Activated CD8-positive, alpha-beta memory T cell treated with anti-CD3 and anti-CD28 coated beads, Interleukin-2, amount 50 U/mL, for 4 hours (primary cell): ENCODE data around the gene CA12.

ENCODE experiments used
- DNase-seq: peaks from one replicate; pipeline ENCODE4 v3.0.0-alpha.2; 2020

Gene CA12

DNA sequence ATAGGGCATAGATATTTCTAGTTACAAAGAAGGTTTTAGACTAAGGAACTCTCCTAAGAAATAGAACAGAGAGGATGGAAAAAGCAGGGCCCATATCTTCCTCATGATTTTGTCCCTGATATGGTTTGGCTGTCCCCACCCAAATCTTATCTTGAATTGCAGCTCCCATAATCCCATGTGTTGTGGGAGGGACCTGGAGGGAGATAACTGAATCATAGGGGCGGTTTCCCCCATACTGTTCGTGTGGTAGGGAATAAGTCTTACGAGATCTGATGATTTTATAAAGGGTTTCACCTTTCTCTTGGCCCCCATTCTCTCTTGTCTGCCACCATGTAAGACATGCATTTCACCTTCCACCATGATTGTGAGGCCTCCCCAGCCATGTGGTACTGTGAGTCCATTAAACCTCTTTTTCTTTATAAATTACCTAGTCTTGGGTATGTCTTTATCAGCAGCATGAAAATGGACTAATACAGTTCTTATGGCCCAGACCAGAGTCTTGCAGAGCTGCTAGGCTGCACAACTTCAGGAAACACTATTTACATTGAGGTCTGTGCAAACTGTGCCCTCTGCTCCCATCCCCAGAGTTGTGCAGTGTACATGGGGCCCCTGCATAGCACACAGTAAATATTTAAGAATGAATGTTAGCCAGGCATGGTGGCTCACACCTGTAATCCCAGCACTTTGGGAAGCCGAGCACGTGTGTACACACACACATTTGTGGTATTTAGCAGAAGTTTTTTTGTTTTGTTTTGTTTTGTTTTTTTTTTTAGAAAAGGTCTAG lies 20.3 kb upstream of the CA12 start:
- DNase-seq: no peak

DNA sequence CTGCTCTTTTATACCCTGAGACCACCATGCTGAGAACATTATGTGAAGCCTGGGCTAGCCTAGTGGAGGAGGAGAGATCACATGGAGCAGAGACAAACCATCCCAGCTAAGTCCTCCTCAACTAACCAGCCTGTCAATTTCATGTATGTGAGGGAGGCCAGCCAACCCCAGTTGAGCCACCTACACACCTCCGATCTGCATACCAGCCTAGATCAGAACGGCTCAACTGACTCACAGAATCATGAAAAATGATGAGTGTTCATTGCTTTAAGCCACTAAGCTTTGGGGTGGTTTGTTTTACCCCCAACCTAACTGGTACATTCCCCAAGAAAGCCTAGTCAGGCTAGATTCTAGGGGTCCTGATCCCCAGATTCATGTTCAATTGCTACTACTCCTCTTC lies 19.4 kb upstream of the CA12 start:
- no peak for DNase-seq

DNA sequence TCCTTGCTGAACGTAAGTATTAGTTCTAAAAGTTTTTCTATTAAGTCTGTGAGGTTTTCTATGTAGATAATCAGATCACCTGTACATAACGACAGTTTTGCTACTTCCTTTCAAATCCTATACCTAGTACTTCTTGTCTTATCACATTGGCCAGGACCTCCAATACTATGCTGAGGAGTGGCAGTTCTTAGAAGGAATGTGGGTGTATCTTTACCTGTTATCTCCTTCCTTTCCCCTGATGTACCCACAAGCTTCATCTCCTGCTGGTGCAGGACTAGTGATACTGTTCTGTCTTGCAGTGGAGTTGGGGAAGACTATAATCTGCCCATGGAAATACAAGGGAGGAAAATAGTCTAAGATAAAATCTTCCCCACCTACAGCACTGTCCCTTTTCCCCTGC lies 16.8 kb upstream of the CA12 start:
- no peak for DNase-seq

DNA sequence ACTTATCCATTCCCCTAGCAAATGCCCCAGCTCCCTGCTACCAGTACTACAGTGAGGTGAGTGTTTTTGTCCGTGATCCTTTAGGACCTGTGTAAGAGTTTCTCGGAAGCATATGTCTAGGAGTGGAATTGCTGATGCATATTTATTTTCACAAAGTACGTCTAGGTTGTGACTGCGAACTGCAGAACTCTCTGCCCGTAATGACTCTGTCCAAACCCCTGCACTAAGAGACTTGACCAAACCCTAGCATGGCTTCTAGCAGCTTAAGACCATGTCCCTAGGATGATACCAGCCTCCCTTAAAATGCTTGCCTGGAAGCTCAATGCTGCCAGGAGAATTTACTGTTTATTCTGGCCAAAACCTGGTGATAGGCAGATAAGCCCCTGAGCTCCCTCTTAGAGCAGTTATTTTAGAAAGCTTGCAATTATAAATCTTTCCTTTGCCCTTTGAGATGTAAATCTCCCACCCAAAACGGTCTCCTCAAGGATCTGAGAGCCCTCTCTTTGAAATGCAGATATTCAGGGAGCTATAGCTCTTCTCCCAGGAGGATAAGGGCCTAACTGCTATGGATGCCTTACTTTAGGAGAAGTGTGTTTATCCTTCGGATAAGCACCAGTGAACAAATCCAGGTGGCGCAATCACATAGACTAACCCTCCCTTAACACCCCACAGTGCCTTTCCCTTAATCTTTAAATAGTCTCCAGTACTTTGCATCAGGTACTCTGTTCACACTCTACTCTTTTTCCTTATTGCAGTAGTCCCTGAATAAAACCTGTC lies 14.7 kb upstream of the CA12 start:
- no peak for DNase-seq

DNA sequence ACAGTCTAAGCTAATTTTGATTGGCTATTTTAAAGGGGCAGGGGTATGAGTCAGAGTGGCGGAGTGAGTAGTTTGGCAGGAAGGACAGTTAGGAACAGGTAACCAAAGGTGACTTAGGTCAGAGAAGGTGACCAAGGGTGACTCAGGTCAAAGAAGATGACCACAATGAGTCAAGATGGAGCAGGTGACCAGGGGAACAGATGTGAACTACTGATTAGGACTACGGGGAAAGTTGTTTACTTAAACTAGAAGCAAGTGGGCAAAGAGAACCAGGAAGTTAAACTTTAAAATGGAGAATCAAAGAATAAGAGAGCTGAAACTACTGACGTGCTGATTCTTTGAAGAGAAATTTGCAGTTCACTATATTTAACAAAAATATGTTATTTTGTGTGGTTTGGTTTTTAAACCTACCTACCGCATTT lies 14.1 kb upstream of the CA12 start:
- DNase-seq: no peak

DNA sequence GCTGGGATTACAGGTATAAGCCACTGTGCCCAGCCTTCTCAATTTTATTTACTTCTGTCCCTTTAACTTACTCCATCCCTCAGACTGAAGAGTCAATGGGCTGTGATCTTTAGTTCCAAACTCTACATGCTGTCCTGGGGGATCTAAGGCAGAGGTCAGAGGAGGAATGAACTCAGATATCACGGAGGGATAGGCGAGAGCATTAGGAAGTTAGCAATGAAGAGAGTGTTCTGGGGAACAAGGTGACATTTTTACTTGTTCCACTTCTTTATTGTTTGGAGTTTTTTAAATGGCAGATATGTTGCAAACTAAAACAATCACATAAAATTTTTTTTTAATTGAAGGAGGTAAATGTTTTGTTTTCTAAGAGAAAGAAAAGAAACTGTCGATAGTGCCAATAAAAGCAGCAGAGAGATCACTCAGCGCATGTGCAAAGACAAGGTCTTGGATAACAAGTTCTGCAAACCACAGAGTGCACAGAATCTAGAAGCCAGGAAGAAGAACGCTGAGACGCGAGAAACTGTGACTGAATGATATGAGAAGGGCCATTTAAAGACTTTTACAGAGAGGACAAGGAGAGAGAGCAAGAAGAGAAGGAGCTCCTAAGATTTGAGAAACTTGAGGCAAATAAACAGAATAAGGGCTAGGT lies 10.8 kb upstream of the CA12 start:
- DNase-seq: no peak

DNA sequence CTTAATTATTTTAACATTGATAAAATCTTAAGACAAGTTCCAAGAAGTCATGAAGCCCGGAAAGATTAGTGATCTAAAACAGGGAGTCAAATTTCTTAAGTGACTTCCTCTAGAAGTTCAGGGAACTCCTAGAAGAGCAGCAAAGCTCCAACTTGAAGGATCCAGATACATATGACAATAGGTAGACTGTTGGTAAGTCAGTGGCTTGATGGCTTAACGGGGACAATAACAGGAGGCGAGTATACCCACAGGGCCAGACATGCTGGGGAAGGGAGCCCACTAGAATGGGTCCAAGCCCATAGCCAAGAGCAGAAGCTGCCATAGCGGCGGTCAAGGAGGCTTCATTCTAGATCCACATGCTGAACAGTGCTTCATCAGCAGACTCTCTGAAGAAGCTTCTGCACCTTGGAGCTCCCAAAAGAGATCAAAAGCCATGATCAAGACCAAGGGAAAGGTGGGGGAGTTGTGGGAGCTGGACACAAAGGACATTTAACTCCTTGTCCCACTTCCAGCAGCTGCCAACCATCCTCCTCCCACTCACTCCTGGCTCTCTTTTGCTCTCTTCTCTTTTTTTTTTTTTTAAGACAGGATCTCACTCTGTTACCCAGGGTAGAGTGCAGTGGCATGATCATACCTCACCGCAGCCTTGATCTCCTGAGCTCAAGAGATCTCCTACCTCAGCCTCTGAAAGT lies 10.2 kb upstream of the CA12 start:
- DNase-seq: no peak

DNA sequence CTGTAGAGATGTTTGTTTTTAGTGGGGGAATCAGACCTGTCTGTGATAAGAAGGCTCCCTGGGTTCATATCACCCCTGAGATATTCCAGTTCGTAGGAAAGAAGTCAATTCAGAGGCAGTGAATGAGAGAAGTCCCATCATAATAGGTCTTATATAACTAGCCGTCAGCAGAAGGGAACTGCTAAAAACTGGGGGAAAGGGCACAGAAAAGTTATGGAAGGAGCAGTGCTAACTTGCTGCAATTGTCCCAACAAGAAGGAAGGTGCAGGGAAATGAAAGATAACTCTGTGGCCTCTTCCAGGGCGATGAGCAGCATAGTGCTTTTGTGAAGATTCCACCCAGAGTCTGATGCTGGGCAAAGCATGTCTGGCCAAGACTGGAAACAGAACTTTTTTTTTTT lies 9.0 kb upstream of the CA12 start:
- DNase-seq: no peak

DNA sequence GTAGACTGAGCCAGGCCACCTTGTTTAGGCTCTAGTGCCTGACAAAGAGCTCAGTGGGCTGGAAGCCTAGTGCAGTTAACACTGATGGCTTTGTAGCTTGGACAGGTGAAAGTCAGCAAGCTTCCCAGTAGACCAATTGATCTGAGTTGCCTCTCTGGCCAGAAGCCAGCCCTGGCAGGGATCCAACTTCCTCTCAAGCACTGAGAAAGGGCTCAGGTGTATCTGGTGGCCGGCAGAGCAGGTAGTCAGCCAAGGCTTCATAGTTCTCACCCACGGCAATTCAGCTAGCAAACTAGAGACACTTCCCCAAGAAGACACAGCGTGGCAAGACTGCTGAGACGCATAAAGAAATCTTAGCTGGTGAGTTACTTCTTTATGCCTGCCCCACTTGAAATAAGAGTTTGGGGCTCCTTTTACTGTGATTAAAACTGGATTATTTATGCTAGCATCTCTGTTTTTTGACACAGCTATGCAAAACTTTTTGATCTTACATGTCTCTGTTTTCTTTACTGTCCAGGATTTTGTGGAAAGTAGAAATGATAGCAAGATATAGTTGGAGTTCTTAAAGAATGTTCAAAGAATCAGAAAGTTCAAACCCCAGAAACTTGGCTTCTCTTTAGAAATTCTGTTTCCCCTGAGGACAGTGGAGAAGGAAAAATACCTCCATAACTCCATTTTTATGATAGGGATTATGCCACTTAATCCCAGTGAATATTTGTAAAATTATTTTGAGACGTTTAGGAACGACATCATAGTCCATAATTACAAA lies 8.4 kb upstream of the CA12 start:
- no peak for DNase-seq

DNA sequence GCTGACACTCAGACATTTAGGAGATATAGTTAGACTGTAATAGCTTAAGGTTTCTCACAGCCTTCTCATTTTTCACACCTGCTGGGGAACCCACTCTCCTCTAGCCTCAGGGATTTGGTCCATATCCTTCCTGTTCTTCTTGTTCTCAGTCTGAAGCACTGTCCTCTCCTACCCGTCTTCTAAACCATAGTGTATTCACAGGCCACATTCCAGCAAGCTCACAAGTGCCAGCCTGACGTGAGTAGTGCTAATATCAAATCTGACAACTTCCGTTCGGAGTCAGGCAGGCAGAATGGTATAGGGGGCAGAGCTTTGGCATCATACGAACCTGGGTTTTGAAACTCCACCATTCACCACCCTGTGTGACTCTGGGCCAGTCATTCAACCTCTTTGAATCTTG lies 6.9 kb upstream of the CA12 start:
- DNase-seq: no peak

DNA sequence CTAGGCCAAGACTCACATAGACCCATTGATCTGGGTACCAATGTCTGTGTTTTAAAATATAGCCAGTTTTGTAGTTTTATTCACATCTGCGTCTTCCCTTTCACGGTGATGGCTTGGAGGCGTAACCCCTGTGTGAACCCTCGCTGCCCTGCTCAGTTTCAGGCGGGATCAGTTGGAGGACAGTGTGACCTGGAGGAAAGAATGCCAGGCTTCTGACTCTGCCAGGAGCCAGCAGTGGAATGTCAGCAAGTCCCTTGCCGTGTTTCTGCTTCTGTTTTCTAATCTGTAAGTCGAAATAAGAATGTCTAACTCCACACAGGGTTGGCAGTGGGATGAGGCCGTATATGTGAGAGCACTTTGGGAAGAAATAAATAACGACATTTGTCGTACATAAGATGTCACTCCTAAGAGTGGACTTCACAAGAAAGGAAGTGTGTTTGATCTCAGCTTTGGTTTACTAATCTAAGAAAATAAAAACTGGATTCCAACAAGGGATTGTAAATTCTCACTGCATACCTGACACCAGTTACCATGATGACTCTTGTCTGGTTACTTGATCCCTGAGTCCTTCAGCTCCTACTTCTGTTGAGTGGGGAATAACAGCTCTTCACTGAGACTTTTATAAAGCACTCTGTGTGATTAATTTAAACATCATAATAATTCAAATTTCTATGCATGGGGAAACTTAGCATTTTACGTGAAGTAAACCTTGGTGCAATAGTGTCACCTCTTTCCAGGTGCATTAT lies 6.3 kb upstream of the CA12 start:
- no peak for DNase-seq

DNA sequence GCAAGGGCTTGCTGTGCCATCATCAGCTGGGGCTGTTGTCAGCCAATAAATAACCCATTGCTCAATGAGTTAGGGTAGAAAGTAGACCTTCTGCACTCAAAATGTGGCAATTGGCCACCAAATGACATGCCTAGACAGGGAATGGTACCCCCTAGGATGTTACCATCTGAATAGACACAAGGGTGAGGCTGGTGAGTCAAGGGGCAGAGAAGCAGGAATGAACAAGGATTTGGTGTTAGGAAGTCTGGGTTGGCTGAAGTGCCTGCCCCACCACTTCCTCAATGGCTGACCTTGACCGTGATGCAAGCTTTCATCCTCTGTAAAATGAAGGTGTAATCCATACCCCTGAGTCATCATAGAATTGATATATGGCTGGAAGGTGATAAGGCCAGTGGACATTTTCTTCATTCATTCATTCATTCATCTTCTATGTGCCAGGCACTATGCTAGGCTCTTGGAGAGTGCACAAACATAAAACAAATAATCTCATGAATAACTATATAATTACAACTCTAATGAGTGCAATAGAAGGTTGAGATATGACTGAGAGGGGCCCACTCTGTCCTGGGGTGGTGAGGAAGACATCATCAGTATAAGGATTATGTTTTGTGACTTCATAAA lies 4.4 kb upstream of the CA12 start:
- DNase-seq: no peak

DNA sequence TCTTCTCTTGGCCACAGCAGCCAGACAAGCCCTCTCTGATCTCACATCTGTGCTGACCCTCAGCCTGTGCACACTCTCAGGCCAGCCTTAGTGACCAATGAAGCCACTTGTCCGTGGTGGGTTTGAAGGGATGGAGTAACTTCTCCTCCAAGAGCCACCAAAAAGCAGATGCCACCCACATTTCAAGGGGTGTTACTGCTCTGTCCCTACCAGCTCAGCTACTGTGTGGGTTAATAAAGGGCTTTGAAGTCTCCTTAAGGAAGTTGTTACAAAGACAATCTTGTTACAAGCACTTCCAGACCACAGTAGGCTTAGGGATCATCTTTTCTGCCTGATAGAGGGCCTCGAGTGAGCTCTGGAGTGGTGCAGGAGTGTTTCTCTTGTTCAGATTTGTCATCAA lies 3.3 kb upstream of the CA12 start:
- no peak for DNase-seq

DNA sequence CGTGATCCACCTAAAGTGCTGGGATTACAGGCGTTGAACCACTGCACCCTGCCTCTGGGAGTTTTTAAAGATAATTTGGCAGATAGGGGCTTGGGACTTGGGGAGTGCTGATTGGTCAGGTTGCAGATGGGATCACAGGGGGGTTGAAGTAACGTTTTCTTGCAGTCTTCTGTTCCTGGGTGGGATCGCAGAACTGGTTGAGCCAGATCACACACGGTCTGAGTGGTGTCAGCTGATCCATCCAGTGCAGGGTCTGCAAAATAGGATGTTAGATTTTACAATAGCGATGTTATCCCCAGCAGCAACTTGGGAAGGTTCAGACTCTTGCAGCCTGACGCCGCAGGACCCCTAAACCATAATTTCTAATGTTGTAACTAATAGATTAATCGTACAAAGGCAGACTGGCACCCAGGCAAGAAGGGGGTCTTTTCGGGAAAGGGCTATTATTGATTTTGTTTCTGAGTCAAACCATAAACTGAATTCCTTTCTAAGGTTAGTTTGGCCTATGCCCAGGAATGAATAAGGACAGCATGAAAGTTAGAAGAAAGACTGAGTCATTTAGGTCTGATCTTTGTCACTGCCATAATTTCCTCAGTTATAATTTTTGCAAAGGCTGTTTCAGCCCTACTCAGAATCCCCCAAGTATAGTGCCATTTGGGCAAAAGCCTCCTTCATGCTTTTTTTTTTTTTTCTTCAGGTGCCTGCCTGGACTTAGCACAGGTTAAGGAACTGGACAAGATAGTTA lies 1.5 kb upstream of the CA12 start:
- no peak for DNase-seq

DNA sequence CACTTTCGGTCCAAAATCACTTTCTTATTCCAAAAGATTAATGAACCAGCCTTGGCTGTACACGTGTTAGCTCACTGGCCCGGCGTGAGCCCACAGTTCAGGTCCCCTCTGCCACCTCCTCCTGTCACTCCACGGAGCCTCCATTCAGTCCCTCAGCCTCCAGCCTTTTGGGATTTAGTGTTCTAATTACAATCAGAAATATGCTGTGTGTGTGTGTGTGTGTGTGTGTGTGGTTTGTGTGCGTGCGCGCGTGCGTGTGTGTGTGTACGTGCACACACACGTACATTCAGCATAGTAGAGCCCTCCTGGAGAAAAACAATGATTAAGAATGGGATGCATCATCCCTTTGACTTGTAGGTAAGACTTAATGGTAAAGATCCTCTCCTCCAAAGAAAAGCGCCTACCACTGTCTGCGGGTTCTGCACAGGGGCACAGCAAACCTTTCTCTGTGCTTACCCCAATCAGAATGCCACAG lies 801 bp downstream of the CA12 start:
- DNase-seq: no peak

DNA sequence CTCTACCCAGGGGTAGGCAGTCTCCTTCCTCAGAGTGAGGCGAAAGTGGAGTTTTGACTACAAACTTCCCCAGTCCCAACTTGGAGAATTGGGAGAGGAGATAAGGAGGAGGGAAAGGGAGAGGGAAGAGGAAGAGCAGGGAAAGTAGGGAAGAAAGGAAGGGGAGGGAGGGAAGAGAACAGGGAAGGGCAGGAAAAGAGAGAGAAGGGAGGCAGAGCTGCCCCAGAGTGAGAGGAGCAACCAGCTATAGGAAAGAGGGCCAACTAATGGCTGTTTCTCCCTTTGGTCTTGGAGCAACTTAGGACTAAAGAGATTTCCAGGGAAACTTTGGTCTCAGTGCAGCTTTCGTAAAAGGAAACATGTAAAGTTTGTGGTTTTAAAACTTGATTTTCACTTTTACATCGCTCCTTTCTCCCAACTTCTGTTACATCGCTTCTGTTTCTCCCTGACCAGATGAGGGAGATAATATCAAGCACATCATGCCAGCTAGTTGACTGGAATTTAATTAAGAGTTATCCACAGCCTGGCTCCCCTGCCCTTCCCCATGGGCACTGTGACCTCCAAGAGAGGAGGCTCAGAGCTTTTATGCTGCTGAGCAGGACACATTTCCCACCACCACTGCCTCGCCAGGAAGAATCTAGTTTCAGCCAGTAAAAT lies 1.4 kb downstream of the CA12 start:
- no peak for DNase-seq

DNA sequence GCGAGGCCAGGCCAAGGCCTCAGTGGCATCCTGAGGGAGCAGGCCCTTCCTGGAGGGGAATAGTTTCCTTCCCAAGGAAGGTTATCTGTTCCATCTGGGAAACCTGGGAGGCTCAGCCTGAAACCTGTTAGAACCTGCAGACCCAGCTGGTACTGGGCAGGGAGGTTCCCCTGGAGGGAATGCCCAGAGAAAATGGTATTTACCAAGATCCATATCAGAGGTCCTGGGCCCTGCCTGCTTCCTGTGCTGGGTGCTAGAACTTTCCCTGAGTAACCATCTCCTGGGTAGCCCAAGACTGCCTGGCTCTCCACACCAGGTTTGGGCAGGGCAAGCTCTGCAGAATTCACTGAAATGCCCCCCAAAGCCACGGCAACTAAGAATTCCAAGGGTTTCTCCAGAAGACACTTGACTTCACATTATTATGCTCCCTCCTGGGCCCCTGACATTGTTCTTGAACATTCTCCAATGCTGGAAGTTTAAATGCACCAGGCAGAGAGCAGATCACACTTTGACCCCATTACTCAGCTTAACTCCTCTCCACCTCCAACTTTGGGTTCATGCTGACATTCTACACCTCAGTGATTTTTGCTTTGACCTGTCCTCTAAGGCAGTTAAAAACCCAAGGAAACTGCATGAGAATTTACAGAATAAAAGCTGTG lies 2.0 kb downstream of the CA12 start:
- no peak for DNase-seq

DNA sequence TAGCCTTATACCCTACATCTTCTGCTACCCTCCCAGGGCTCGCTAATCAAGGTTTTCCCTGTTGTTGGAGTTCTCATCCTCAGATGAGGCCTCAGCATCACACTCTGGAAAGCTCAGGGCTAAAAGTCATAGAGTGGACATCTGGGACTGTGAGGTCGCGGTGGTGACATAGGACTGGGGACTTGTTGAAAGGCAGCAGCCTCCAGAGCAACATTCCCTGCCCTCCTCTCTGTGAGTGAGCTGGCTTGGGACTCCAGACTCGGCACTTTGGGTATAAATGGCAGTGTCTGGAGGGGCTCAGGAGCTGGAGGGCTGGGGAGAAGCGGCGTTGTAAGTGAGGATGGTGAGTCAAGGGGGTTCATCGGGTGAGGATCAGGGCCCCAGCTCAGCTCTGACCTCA lies 2.7 kb downstream of the CA12 start:
- no peak for DNase-seq
